Measurements from ENCODE around the gene FXYD1.

DNA sequence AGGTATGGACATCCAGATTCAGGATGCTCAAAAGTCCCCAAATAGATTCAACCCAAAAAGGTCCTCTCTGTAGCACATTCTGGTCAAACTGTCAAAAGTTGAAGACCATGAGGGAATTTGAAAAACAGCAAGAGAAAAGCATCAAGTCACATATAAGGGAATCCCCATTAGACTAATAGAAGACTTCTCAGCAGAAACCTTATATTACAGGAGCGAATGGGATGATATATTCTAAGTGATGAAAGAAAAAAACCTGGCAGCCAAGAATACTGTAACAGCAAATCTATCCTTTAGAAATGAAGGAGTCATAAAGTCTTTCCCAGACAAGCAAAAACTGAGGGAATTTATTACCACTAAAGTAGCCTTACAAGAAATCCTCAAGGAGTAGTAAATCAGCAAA is 45.6 kb downstream of the FXYD1 start:
- TF ChIP-seq EZH2phosphoT487 (IDR thresholded peaks at IDR 0.05; ENCODE audit: unreplicated experiment), result no peak
- TF ChIP-seq, protein P1, sequence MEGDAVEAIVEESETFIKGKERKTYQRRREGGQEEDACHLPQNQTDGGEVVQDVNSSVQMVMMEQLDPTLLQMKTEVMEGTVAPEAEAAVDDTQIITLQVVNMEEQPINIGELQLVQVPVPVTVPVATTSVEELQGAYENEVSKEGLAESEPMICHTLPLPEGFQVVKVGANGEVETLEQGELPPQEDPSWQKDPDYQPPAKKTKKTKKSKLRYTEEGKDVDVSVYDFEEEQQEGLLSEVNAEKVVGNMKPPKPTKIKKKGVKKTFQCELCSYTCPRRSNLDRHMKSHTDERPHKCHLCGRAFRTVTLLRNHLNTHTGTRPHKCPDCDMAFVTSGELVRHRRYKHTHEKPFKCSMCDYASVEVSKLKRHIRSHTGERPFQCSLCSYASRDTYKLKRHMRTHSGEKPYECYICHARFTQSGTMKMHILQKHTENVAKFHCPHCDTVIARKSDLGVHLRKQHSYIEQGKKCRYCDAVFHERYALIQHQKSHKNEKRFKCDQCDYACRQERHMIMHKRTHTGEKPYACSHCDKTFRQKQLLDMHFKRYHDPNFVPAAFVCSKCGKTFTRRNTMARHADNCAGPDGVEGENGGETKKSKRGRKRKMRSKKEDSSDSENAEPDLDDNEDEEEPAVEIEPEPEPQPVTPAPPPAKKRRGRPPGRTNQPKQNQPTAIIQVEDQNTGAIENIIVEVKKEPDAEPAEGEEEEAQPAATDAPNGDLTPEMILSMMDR (conservative IDR thresholded peaks at IDR 0.05; ENCODE audit: low read depth in 2 of 2), result no peak
- no peak for TF ChIP-seq EZH2 (IDR thresholded peaks at IDR 0.05; ENCODE audit: low read depth, unreplicated experiment)
- no peak for TF ChIP-seq POLR2AphosphoS5 (IDR thresholded peaks at IDR 0.05; ENCODE audit: low read depth)
- TF ChIP-seq, protein P2, sequence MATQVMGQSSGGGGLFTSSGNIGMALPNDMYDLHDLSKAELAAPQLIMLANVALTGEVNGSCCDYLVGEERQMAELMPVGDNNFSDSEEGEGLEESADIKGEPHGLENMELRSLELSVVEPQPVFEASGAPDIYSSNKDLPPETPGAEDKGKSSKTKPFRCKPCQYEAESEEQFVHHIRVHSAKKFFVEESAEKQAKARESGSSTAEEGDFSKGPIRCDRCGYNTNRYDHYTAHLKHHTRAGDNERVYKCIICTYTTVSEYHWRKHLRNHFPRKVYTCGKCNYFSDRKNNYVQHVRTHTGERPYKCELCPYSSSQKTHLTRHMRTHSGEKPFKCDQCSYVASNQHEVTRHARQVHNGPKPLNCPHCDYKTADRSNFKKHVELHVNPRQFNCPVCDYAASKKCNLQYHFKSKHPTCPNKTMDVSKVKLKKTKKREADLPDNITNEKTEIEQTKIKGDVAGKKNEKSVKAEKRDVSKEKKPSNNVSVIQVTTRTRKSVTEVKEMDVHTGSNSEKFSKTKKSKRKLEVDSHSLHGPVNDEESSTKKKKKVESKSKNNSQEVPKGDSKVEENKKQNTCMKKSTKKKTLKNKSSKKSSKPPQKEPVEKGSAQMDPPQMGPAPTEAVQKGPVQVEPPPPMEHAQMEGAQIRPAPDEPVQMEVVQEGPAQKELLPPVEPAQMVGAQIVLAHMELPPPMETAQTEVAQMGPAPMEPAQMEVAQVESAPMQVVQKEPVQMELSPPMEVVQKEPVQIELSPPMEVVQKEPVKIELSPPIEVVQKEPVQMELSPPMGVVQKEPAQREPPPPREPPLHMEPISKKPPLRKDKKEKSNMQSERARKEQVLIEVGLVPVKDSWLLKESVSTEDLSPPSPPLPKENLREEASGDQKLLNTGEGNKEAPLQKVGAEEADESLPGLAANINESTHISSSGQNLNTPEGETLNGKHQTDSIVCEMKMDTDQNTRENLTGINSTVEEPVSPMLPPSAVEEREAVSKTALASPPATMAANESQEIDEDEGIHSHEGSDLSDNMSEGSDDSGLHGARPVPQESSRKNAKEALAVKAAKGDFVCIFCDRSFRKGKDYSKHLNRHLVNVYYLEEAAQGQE (IDR thresholded peaks at IDR 0.05; ENCODE audit: unreplicated experiment), result no peak
- no peak for TF ChIP-seq NANOG (IDR thresholded peaks at IDR 0.05; ENCODE audit: borderline replicate concordance)
- no peak for TF ChIP-seq CREB1 (CRISPR knock-in tag; IDR thresholded peaks at IDR 0.05; ENCODE audit: low read depth)
- TF ChIP-seq STAT1 (IDR thresholded peaks at IDR 0.05; ENCODE audit: unreplicated experiment), result no peak
- TF ChIP-seq, protein P3, sequence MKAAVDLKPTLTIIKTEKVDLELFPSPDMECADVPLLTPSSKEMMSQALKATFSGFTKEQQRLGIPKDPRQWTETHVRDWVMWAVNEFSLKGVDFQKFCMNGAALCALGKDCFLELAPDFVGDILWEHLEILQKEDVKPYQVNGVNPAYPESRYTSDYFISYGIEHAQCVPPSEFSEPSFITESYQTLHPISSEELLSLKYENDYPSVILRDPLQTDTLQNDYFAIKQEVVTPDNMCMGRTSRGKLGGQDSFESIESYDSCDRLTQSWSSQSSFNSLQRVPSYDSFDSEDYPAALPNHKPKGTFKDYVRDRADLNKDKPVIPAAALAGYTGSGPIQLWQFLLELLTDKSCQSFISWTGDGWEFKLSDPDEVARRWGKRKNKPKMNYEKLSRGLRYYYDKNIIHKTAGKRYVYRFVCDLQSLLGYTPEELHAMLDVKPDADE (IDR thresholded peaks at IDR 0.05), result no peak
